HL-60 (cell line): ENCODE data around the gene PDE4C.

Experiments used
- DNase-seq, 2 experiments: peaks; one replicate each; pipeline ENCODE4 v3.0.0-alpha.2; 2010 to 2020; ENCODE audit warnings: low read depth in 1 of 2, low spot score in 1 of 2
- H3K27ac ChIP-seq: fragments of 250-450 bp; sonication (Bioruptor Pico); replicated peaks from 2 replicates; pipeline ENCODE4 v1.5.1; 2020; ENCODE audit warnings: mild to moderate bottlenecking, moderate library complexity
- H3K27me3 ChIP-seq: fragments of 250-450 bp; sonication (Bioruptor Pico); 2 replicates; pipeline ENCODE4 v1.5.1; 2021; ENCODE audit warnings: mild to moderate bottlenecking, moderate library complexity; ENCODE audit not compliant: insufficient read depth, poor library complexity, severe bottlenecking
- H3K4me3 ChIP-seq: replicated peaks from 2 replicates; pipeline ENCODE4 v1.5.1; 2011; ENCODE audit warnings: mild to moderate bottlenecking, control low read depth, low read length; ENCODE audit not compliant: insufficient read depth
- CTCF ChIP-seq: IDR thresholded peaks from one replicate; pipeline ENCODE4 v1.5.1; 2011; ENCODE audit warnings: low read length, control low read depth, inconsistent platforms; ENCODE audit not compliant: insufficient read depth
- GABPA ChIP-seq: IDR thresholded peaks from 2 replicates; pipeline ENCODE4 v1.6.1; 2012; ENCODE audit warnings: low read depth
- POLR2AphosphoS5 ChIP-seq: IDR thresholded peaks from 2 replicates; pipeline ENCODE4 v1.6.1; 2012; ENCODE audit warnings: low read depth
- REST ChIP-seq: IDR thresholded peaks from 2 replicates; pipeline ENCODE4 v1.6.1; 2012; ENCODE audit warnings: low read depth; ENCODE audit not compliant: insufficient replicate concordance
- SPI1 ChIP-seq: IDR thresholded peaks from 2 replicates; pipeline ENCODE4 v1.6.1; 2012; ENCODE audit warnings: low read depth, mild to moderate bottlenecking, borderline replicate concordance

PDE4C gene

GRCh38 chr19:18206018-18206417, 20.2 kb downstream of the PDE4C start:
- no peak for DNase-seq
- Histone ChIP-seq H3K27me3 (no peaks in the 10 kb centered on the region), H3K27ac (no peak overlapping the region), H3K4me3 (no peak overlapping the region)
- TF ChIP-seq CTCF: no peak
- TF ChIP-seq REST: no peak
- no peak for TF ChIP-seq GABPA
- TF ChIP-seq POLR2AphosphoS5: no peak
- no peak for TF ChIP-seq SPI1

- H3K27ac ChIP-seq: peak overlapping the region; percentile 51
- no peaks in the 10 kb centered on the region for H3K27me3 ChIP-seq
- peak in 1 of 2 experiments; percentile 45 for DNase-seq
- peak overlapping the region; percentile 57 for H3K4me3 ChIP-seq
- no peak for TF ChIP-seq POLR2AphosphoS5
These were observed 20.9 kb downstream of the PDE4C start for GRCh38 chr19:18205200-18205892.

GRCh38 chr19:18204394-18205199, 21.6 kb downstream of the PDE4C start:
- Histone ChIP-seq H3K27me3 (no peaks in the 10 kb centered on the region), H3K27ac (peak overlapping the region; percentile 51), H3K4me3 (peak overlapping the region; percentile 57)
- no peak for DNase-seq
- TF ChIP-seq GABPA: no peak
- no peak for TF ChIP-seq REST
- TF ChIP-seq SPI1: no peak
- TF ChIP-seq CTCF: no peak
- no peak for TF ChIP-seq POLR2AphosphoS5

- Histone ChIP-seq H3K27ac (peak within 1 kb of the TSS; percentile 51), H3K27me3 (no peaks in the 10 kb centered on the region), H3K4me3 (peak within 1 kb of the TSS; percentile 96)
- TF ChIP-seq GABPA (no peak), REST (no peak), SPI1 (no peak), CTCF (no peak), POLR2AphosphoS5 (no peak)
- DNase-seq: peak; percentile 99 to 100
These were observed 22.3 kb downstream of the PDE4C start, which contains the start of gene RAB3A for GRCh38 chr19:18203863-18204393. Gene RAB3A (minus strand): TSS chr19:18204042. CDS start chr19:18202740, 1,302 bp downstream.
